BE2C (cell line): Measurements from ENCODE around the gene LIG3.

Experiments used
- DNase-seq: peaks from one replicate; pipeline ENCODE4 v3.0.0-alpha.2; 2020
- H3K27me3 ChIP-seq: fragments of 250-450 bp; sonication (Bioruptor Pico); 2 replicates; pipeline ENCODE4 v1.5.1; 2020; ENCODE audit warnings: mild to moderate bottlenecking
- H3K36me3 ChIP-seq: fragments of 250-450 bp; sonication (Bioruptor Pico); 2 replicates; pipeline ENCODE4 v1.5.1; 2020; ENCODE audit warnings: mild to moderate bottlenecking
- H3K4me1 ChIP-seq: fragments of 250-450 bp; sonication (Bioruptor Pico); 2 replicates; pipeline ENCODE4 v1.5.1; 2020
- H3K4me3 ChIP-seq: 2 replicates; pipeline ENCODE4 v1.5.1; 2011; ENCODE audit warnings: low read depth, low read length
- H3K9me3 ChIP-seq: fragments of 250-450 bp; sonication (Bioruptor Pico); 2 replicates; pipeline ENCODE4 v1.5.1; 2020
- CTCF ChIP-seq: IDR thresholded peaks from 2 replicates; pipeline ENCODE4 v1.5.1; 2012; ENCODE audit warnings: mild to moderate bottlenecking, low read depth, low read length

The LIG3 gene

DNA sequence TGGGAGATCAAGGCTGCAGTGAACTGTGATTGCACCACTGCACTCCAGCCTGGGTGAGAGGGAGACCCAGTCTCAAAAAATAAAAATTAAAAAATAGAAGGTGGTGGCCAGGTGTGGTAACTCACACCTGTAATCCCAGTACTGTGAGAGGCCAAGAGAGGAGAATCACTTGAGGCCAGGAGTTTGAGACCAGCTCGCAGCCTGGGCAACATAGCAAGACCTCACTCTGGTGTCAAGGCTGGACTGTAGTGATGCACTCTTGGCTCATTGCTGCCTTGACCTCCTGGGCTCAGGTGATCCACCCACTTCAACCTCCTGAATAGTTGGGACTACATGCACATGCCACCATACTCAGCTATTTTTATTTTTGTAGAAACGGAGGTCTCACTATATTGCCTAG is 69.9 kb downstream of the LIG3 start:
- DNase-seq = no peak
- no peak for TF ChIP-seq CTCF
- Histone ChIP-seq H3K27me3 (no peaks in the 10 kb centered on the region), H3K4me3 (no peak overlapping the region), H3K9me3 (no peaks in the 10 kb centered on the region), H3K4me1 (peaks cover 5% of the 10 kb centered on the region; the same call in 1 of the 2 replicates), H3K36me3 (no peaks in the 10 kb centered on the region)

- Histone ChIP-seq H3K9me3 (no peaks in the 10 kb centered on the region), H3K4me1 (peaks cover 5% of the 10 kb centered on the region; the same call in 1 of the 2 replicates), H3K36me3 (no peaks in the 10 kb centered on the region), H3K27me3 (no peaks in the 10 kb centered on the region), H3K4me3 (no peak overlapping the region)
- TF ChIP-seq CTCF = no peak
- DNase-seq = no peak
Observed at GRCh38 chr17:35051183-35051578, 70.9 kb downstream of the LIG3 start.

DNA sequence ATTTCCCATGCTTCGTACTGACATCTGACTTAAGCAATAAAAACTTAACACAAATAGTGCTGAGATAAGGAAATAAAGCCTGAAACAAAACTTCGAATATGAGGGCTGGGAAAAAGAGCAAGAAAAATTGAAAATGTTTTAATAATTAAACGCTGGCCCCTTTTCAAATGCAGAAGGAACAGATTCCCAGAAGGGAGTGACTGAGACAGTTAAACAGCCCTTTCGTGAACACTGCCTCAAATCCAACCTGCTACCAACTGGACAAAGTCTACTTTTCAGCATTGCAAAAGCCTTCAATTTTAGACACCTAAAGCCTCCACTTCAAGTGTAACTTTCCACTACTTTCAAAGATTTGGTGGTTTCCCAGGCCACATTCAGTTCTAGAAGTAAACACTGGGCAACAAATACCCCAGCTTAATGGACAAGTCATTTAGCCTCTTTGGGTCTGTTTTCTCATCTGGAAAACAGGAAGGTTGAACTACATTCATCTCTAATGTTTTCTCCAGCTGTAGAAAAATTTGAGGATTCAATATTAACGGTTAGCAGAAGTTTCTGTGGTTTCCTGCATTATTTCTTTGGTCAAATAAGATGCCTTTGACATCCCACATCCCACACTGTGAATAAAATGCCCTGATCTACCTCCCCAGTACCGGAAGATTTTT is 71.4 kb downstream of the LIG3 start:
- Histone ChIP-seq H3K4me3 (no peak overlapping the region), H3K9me3 (no peaks in the 10 kb centered on the region), H3K36me3 (no peaks in the 10 kb centered on the region), H3K27me3 (no peaks in the 10 kb centered on the region), H3K4me1 (peaks cover 5% of the 10 kb centered on the region; the same call in 1 of the 2 replicates)
- no peak for TF ChIP-seq CTCF
- no peak for DNase-seq

DNA sequence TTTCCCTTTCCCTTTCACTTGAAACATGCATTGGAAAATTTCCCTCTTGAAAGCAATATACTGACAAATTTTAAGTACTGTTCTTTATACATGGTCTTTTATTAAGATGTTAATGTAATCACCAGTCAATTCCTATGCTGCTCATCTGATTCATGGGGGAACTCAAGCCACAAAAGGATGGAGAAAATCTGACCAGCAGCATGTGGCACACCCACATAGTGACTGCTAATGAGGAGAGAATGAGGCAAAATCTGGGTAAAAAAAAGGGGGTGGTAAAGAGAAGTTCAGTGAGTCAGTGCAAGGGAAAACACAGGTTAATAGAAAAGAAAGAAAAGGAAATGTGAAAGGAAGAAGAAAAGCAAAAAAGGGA is 71.9 kb downstream of the LIG3 start:
- Histone ChIP-seq H3K27me3 (no peaks in the 10 kb centered on the region), H3K4me3 (no peak overlapping the region), H3K9me3 (no peaks in the 10 kb centered on the region), H3K4me1 (peaks cover 5% of the 10 kb centered on the region; the same call in 1 of the 2 replicates), H3K36me3 (no peaks in the 10 kb centered on the region)
- DNase-seq = no peak
- no peak for TF ChIP-seq CTCF

DNA sequence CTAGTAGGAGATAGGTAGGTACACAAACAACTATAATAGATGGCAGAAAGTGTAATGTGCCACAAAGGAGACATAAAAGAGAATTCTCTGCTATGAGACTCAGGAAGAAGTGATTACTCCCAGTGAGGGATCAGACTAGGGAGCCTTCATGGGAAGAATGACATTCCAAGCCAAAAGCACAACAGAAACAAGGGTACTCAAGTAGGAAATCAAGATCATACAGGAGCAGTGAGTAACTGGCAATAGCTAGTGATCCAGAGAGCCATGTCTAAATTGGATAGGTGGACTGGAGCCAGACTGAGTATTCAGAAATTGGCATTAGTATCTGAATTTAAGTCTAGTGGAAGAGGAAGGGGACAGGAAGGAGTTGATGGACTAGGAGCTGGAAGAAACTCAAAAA is 72.5 kb downstream of the LIG3 start:
- no peak for DNase-seq
- Histone ChIP-seq H3K4me1 (peaks cover 5% of the 10 kb centered on the region; the same call in 1 of the 2 replicates), H3K36me3 (no peaks in the 10 kb centered on the region), H3K9me3 (no peaks in the 10 kb centered on the region), H3K4me3 (no peak overlapping the region), H3K27me3 (no peaks in the 10 kb centered on the region)
- no peak for TF ChIP-seq CTCF

- peaks cover 5% of the 10 kb centered on the region; the same call in 1 of the 2 replicates for H3K4me1 ChIP-seq
- no peak for DNase-seq
- no peak overlapping the region for H3K4me3 ChIP-seq
- no peaks in the 10 kb centered on the region for H3K9me3 ChIP-seq
- H3K27me3 ChIP-seq = no peaks in the 10 kb centered on the region
- no peaks in the 10 kb centered on the region for H3K36me3 ChIP-seq
- TF ChIP-seq CTCF = no peak
Observed at GRCh38 chr17:35053204-35053603, 72.9 kb downstream of the LIG3 start.
